ENCODE measurements around the gene ATG13. TPM values are rescaled to one million over a fixed set of nuclear protein-coding genes. Genes with fewer than 3 reads are reported as not detected.

Gene ATG13
- total RNA-seq, 1 donor from 2014 or later: 67.3 TPM

DNA sequence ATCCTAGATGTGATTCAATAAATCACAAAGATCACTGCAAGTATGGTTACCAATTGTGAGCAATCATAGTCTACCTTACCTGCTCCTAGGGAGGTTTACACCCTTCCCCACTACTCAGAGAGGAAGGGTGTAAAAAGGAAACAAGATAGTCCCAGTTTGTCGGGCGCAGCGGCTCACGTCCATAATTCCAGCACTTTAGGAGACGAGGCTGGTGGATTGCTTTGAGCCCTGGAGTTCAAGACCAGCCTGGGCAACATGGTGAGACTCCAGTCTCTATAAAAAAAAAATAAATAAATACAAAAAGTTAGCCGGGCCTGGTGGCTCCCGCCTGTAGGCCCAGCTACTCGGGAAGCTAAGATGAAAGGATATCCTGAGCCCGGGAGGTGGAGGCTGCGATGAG lies 22.6 kb upstream of the ATG13 start:
- Mint-ChIP-seq H3K27ac (no peak overlapping the region), H3K9me3 (no peaks in the 10 kb centered on the region), H3K36me3 (peaks cover 3% of the 10 kb centered on the region), H3K4me3 (peak overlapping the region; percentile 97), H3K27me3 (no peaks in the 10 kb centered on the region), H3K4me1 (ENCODE audit: unreplicated experiment) (peaks cover 20% of the 10 kb centered on the region)
- TF ChIP-seq, protein P1, sequence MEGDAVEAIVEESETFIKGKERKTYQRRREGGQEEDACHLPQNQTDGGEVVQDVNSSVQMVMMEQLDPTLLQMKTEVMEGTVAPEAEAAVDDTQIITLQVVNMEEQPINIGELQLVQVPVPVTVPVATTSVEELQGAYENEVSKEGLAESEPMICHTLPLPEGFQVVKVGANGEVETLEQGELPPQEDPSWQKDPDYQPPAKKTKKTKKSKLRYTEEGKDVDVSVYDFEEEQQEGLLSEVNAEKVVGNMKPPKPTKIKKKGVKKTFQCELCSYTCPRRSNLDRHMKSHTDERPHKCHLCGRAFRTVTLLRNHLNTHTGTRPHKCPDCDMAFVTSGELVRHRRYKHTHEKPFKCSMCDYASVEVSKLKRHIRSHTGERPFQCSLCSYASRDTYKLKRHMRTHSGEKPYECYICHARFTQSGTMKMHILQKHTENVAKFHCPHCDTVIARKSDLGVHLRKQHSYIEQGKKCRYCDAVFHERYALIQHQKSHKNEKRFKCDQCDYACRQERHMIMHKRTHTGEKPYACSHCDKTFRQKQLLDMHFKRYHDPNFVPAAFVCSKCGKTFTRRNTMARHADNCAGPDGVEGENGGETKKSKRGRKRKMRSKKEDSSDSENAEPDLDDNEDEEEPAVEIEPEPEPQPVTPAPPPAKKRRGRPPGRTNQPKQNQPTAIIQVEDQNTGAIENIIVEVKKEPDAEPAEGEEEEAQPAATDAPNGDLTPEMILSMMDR (conservative IDR thresholded peaks at IDR 0.05): no peak
- DNase-seq (ENCODE audit: extremely low spot score, unreplicated experiment): no peak

GRCh38 chr11:46597155-46597554 lies 20.2 kb upstream of the ATG13 start:
- TF ChIP-seq, protein P1 (conservative IDR thresholded peaks at IDR 0.05): no peak
- H3K27ac Mint-ChIP-seq: no peak overlapping the region
- H3K36me3 Mint-ChIP-seq: no peaks in the 10 kb centered on the region
- DNase-seq (ENCODE audit: extremely low spot score, unreplicated experiment): no peak
- no peaks in the 10 kb centered on the region for H3K27me3 Mint-ChIP-seq
- H3K4me3 Mint-ChIP-seq: no peak overlapping the region
- no peaks in the 10 kb centered on the region for H3K9me3 Mint-ChIP-seq
- H3K4me1 Mint-ChIP-seq (ENCODE audit: unreplicated experiment): peaks cover 13% of the 10 kb centered on the region

GRCh38 chr11:46597609-46598219 lies 19.6 kb upstream of the ATG13 start:
- TF ChIP-seq, protein P1 (conservative IDR thresholded peaks at IDR 0.05): no peak
- H3K4me1 Mint-ChIP-seq (ENCODE audit: unreplicated experiment): peaks cover 12% of the 10 kb centered on the region
- no peaks in the 10 kb centered on the region for H3K27me3 Mint-ChIP-seq
- no peaks in the 10 kb centered on the region for H3K9me3 Mint-ChIP-seq
- no peak for DNase-seq (ENCODE audit: extremely low spot score, unreplicated experiment)
- no peaks in the 10 kb centered on the region for H3K36me3 Mint-ChIP-seq
- H3K4me3 Mint-ChIP-seq: no peak overlapping the region
- peak overlapping the region; percentile 43 for H3K27ac Mint-ChIP-seq

DNA sequence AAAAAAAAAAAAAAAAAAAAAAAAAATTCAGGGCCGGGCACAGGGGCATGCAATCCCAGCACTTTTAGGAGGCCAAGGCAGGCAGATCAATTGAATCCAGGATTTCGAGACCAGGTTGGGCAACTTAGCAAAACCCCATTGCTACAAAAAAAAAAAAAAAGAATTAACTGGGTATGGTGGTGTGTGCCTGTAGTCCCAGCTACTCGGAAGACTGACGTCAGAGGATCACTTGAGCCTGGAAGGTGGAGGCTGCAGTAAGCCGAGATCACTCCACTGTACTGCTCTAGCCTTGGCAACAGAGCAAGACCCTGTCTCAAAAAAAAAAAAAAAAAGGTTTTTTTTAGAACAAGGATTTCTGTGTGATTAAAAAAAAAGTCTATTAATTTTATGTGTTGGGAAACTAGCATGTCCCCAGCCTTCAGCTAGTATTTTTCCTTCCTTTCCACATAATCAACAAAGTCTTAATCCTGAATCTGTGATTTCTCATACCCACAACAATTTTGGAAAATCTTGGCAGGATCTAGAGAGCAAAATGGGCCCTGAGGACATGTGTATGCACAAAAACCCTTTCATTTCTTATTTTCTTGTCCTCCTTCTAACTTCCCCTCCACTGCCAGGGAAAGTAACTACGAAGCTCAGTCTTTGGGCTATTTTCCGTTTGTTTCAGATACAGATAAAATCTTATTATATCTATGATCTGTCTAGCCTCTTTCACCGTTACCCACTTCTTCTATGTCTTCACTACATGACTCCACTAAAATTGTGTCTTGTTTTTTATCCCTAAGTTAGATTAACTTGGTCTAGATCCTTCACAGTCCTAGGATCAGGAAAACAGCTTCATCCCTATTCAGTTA lies 17.8 kb upstream of the ATG13 start:
- Mint-ChIP-seq H3K4me3 (no peak overlapping the region), H3K27ac (no peak overlapping the region), H3K36me3 (peaks cover 5% of the 10 kb centered on the region)

DNA sequence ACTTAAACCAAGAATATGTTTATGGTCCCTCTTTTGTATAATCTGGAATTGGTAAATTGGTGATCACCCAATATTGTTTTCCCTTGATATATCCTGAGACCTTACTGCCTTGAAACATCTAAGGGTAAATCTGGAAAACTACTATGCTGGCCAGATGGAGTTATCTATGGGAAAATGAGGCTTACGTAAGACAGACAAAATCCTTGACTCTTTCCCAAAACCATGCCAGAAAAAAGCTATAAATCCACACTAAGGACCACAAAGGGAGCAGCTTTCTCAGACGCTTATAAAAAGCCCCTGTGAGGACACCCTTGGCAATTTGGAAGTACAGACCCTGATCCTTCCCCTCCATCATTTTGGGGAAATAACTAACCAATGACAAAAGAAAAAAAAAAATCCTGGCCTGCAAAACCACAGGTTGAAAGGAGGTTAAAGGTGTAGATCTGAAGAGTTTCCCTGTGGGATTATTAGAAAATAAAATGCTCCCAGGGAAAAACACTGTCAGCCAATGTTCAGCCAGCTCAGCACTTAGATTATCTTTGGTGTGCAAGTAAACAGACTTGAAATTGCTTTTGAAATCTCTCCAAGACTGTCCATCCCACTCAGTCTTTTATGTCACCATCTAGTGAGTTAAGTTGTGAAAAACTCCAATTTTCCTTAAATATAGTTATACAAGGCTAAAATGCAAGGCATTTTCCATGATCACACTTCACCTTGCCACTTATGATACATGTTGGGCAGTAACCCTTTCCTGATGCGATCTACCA lies 17.0 kb upstream of the ATG13 start:
- no peak overlapping the region for H3K4me3 Mint-ChIP-seq
- no peaks in the 10 kb centered on the region for H3K27me3 Mint-ChIP-seq
- no peak overlapping the region for H3K27ac Mint-ChIP-seq
- TF ChIP-seq, protein P1 (conservative IDR thresholded peaks at IDR 0.05): no peak
- no peaks in the 10 kb centered on the region for H3K9me3 Mint-ChIP-seq
- H3K4me1 Mint-ChIP-seq (ENCODE audit: unreplicated experiment): no peaks in the 10 kb centered on the region
- peaks cover 5% of the 10 kb centered on the region for H3K36me3 Mint-ChIP-seq
- DNase-seq (ENCODE audit: extremely low spot score, unreplicated experiment): no peak

More for the DNA sequence above, 17.8 kb upstream of the ATG13 start:
- TF ChIP-seq, protein P1 (conservative IDR thresholded peaks at IDR 0.05): no peak
- no peak for DNase-seq (ENCODE audit: extremely low spot score, unreplicated experiment)
- H3K9me3 Mint-ChIP-seq: no peaks in the 10 kb centered on the region
- H3K27me3 Mint-ChIP-seq: no peaks in the 10 kb centered on the region
- no peaks in the 10 kb centered on the region for H3K4me1 Mint-ChIP-seq (ENCODE audit: unreplicated experiment)

All from type B pancreatic cell (in vitro differentiated cells).